HG02840 (cell line): ENCODE data around the gene HIP1.
"Not testable (repeated sequence)": the region's sequence is repeated elsewhere in the genome, so short reads cannot be mapped to it uniquely, and the experiment has no call there.

Experiments
- ATAC-seq: cut with Tn5 transposase; IDR thresholded peaks from one replicate; pipeline ENCODE4 v1.9.1; 2021; ENCODE audit warnings: mild to moderate bottlenecking, moderate library complexity, moderate number of reproducible peaks; ENCODE audit not compliant: unreplicated experiment, low FRiP score

HIP1 gene

DNA sequence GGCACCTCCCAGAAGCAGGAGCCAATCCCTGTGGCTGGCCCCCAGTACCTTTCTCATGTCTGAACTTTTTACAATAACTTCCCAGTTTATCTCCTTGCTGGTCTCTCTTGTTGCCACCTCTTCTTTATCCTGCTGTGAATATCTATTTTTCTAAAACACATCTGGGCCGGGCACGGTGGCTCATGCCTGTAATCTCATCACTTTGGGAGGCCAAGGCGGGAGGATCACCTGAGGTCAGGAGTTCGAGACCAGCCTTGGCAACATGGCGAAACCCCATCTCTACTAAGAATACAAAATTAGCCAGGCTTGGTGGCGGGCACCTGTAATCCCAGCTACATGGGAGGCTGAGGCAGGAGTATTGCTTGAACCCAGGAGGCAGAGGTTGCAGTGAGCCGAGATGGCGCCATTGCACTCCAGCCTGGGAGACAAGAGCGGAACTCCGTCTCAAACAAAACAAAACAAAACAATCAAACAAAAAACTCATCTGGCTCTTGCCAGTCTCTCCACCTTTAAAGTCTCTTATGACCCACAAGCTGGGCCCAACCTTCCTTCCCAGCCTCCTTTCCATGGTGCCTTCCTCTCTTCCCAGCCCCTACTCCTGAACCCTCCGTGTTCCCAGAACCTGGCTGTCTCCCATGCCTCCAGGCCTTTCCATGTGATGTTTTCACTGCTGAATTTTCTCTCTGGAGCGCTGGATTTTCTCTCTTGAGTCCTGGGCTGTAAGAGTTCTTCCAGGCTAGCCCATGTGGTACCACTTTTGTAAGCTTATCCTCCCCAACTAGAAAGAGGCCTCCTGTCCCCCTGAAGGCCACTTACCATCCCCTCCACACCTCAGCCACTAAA is 51.3 kb downstream of the HIP1 start:
- ATAC-seq, result no peak

DNA sequence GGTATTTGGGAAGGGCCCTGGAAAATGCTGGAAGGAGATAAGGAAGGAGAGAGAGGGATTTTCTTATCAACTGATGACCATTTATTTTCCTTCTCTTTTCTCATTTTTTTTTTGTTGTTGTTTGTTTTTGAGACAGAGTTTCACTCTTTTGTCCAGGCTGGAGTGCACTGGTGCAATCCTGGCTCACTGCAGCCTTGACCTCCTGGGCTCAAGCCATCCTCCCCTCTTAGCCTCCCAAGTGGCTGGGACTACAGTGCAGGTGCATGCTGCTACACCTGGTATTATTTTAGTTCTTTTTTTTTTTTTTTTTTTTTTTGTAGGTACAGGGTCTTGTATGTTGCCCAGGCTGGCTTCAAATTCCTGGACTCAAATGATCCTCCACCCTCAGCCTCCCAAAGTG is 52.2 kb downstream of the HIP1 start:
- no peak for ATAC-seq

- ATAC-seq, result not testable (repeated sequence)
These were observed 56.7 kb downstream of the HIP1 start for GRCh38 chr7:75682052-75682451.

DNA sequence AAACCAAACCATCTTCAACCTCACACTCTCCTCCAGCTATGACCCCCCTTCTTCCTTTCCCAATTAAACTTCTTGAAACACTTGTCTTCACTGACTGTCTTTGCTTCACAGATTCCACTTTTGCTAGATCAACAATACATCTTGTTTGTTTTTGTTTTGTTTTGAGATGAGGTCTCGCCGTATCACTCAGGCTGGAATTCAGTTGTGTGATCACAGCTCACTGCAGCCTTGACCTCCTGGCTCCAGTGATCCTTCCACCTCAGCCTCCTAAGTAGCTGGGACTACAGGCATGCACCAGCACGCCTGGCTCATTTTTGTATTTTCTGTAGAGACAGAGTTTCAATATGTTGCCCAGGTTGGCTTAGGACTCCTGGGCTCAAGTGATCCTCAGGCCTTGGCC is 59.7 kb downstream of the HIP1 start:
- no peak for ATAC-seq

DNA sequence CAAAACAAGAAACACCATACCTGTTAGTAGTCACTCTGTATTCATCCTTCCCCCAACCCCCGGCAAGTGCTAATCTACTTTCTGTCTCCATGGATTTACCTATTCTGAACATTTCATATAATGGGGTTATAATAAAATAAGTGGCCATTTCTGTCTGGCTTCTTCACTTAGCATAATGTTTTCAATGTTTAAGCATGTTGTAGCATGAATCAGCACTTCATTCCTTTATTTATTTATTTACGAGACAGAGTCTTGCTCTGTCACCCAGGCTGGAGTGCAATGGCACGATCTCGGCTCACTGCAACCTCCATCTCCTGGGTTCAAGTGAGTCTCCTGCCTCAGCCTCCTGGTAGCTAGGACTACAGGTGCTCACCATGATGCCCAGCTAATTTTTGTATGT is 69.2 kb downstream of the HIP1 start:
- no peak for ATAC-seq

DNA sequence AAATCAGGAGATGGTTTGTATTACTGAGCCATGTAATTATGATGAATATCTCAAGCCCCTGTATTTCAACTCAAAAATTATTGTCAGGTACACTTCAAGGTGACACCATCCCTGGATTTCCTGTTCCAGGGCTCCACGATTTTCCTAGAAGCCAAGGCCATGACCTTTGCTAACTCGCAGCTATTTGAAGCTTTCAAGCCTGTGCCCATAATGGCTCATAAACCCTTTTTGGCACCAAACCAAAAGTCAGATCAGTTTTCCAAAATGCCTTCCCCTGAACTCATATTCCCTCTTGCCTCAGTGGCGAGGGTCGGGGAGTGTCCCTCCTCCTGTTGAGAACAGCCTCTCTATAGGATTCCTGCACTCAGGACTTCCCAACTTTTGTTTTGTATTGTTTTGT is 70.8 kb downstream of the HIP1 start:
- ATAC-seq, result no peak

- ATAC-seq, result peak; percentile 42
These were observed 75.3 kb downstream of the HIP1 start for GRCh38 chr7:75663302-75663907.

DNA sequence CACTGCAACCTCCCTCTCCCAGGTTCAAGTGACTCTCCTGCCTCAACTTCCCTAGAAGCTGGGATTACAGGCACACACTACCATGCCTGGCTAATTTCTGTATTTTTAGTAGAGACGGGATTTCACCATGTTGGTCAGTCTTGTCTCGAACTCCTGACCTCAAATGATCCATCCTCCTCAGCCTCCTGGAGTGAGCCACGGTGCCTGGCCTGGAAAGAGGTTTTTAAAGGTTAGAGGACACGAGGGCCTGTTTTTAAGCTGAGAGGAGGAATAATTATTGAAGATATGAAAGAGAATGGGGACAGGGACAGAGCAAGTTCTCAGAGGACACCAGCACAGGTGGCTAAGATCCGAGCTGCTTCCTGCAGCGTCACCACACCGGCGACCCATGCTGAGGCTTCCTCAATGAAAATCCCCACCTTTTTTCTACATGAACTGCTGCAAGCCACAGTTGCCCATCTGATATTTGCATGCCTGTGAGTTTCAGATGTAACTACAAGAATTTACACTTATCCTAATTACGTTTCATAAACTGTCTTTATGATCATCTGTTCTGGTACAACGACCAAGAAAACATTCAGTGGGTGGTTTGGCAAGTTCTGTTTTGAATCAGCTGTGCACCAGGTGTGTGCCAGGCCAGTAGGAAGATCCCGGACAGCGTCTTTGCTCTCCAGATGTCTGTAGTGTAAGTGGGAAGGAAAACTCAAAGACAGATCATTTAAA is 76.0 kb downstream of the HIP1 start:
- ATAC-seq, result peak; percentile 72

DNA sequence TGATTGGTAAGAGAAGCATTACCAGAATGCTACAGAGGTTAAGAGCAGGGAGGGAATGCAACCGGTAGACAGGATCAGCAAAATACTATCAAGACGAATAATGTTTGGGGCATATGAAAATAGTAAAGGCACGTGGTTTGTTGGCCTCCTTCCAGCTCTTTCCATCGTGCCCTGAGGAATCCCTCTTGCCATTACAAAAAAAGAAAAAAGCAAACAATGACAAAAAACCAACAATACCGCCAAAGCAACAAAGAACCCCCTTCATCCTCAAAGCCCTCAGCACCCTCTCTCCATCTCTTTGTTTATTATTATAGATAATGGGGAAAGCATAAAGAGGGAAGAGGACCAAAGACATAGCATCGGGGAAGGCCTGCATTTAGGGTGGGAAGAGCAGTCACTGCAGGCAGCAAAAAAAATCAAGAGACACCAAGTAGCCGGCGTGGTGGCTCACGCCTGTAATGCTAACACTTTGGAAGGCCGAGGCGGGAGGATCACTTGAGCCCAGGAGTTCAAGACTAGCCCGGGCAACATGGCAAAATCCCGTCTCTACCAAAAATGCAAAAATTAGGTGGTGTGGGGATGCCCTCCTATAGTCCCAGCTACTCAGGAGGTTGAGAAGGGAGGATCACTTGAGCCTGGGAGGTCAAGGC is 78.0 kb downstream of the HIP1 start:
- no peak for ATAC-seq

DNA sequence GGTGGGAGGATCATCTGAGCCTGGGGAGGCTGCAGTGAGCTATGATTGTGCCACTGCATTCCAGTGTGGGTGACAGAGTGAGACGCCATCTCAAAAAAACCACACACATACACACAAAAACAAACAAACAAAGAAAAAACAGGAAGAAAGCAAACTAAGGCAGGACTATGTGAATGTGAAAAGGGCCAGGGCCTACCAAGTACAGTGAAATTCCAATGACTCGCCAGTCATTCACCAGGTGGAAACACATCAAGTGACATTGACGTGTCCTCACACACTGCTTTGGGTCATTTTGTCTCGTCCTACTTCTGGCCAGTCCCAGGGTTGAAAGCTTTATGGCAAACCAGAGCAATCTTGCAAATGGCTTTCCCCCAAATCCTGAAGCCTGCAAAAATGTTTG is 79.9 kb downstream of the HIP1 start:
- no peak for ATAC-seq

GRCh38 chr7:75658369-75658768 is 80.4 kb downstream of the HIP1 start:
- ATAC-seq, result no peak

DNA sequence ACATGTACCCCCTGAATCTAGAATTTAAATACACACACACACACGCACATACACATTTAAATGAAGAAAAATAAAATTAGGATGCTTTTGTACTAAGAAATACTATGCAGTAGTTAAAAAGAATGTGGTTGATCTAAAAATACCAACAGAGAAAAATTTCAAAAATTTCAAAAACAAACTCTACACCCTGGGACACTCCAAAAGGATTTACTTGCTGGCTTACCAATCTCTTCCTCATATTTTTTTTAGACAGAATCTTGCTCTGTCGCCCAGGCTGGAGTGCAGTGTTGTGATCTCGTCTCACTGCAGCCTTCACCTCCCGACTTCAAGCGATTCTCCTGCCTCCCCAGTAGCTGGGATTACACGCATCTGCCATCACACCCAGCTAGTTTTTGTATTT is 80.9 kb downstream of the HIP1 start:
- ATAC-seq, result no peak

DNA sequence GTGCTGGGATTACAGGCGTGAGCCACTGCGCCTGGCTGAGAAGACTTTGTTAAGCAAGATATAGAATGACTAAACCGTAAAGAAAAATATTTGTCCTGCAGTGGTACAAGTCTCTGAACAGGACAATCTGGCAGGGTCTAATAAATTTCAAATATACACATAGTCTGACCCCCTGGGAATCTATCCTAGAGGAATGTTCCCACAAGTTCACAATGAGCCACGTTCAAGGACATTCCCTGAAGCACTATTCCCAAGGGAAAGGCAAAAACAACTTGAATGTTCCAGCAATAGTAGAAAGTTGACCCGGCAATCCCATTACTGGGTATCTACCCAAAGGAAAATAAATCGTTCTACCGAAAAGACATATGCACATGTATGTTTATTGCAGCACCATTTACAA is 82.0 kb downstream of the HIP1 start:
- no peak for ATAC-seq

DNA sequence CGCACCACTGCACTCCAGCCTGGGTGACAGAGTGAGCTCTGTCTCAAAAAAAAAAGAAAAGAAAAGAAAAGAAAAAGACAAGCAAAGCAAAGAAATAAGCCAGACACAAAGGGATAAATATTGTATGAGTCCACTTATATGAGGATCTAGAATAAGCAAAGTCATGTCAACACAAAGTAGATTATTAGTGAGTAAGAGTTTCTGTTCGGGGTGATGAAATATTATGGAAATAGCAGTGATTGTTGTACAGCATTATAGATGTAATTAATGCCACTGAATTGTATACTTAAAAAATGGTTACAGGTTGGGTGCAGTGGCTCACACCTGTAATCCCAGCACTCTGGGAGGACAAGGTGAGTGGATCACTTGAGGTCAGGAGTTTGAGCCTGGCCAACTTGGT is 83.2 kb downstream of the HIP1 start:
- ATAC-seq, result no peak

- no peak for ATAC-seq
These were observed 83.9 kb downstream of the HIP1 start for GRCh38 chr7:75654855-75655254.

DNA sequence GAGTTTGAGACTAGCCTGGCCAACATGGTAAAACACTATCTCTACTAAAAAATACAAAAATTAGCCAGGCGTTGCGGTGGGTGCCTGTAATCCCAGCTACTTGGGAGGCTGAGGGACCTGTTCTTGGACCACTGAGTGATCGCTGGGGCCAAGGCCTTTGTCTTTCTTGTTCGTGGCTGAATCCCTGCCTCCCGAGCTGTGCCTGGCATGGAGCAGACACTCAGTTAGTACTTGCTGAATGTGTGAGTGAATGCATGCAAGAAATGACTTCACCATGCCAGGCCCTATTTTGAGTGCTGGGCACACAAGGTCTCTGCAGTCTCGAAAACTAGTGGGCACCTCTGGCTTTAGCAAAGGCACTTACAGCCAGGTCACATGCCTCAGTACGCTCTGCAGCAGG is 85.1 kb downstream of the HIP1 start:
- ATAC-seq, result no peak

DNA sequence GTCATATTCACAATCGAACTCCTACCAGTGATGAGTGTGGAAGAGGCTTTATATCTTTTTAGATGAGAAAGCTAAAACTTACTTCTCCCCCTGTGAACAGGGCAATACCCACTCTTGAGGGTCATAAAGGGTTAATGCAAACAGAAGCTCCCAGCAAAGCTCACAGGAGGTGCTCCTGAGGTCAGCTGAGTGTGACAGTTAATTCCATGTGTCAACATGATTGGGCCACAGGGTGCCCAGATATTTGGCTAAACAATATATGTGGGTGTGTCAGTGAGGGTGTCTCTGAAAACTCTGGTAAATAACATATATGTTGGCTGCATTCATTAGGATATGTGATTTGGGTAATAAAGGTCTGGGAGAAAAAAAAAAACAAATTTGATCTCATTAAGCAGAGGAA is 86.0 kb downstream of the HIP1 start:
- ATAC-seq, result no peak

- no peak for ATAC-seq
These were observed 88.1 kb downstream of the HIP1 start for GRCh38 chr7:75650681-75651080.

GRCh38 chr7:75650062-75650461 is 88.7 kb downstream of the HIP1 start:
- ATAC-seq, result no peak

GRCh38 chr7:75649462-75649861 is 89.3 kb downstream of the HIP1 start:
- ATAC-seq, result no peak
